ENCODE results near the gene TUBB. TPM values are rescaled to one million over a fixed set of nuclear protein-coding genes. Genes with fewer than 3 reads are reported as not detected.
"Not testable (repeated sequence)": the region's sequence is repeated elsewhere in the genome, so short reads cannot be mapped to it uniquely, and the experiment has no call there.

The TUBB gene
- total RNA-seq, 1 donor from 2014 or later: 179 TPM

DNA sequence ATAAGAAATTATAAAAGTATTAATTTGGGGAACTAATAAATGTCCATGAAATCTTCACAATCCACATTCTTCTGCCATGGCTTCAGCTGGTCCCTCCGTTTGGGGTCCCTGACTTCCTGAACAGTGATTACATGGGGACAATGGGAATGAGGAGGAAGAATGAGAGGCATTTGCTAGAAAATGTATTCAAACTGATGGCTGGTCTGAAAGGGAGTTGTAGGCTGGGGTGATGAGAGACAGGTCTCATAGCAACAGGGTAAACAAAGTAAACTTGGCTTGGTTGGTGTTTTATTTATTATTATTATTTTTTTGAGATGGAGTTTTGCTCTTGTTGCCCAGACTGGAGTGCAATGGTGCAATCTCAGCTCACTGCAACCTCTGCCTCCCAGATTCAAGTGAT is 45.3 kb downstream of the TUBB start:
- intact Hi-C loops (cut with DNase I); ATAC-seq (ENCODE audit: poor library complexity); DNase-seq: not testable (repeated sequence)

DNA sequence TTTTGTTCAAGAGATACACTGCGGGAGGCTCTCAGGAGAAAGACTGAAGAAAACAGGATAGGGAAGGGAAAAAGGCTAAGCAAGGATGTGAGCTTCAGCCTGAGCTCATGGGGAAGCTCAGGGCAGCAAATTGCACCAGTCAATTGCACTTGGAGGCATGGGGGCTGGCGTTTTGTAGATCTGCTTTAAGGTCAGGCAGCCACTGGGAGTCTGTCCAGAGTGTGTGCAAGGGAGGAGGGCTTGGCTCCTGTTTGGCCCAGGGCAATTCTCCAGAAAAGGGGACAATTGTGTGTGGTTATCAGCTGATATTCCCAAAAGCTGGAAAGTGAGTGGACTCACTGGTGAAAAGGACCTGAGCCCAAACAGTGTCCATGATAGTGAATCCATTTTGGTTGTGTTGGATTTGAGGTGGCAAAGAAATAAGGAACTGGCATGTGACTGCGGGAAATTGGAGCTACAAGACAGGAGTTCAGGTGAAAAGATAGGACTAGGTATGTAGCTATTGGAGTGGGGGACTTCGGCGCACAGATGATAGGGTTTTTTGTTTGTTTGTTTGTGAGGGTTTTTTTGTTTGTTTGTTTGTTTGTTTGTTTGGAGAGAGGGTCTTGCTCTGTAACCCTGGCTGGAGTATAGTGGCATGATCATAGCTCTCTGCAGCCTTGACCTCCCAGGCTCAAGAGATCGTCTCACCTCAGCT is 46.5 kb downstream of the TUBB start:
- intact Hi-C loops (cut with DNase I): no loop called here
- ATAC-seq (ENCODE audit: poor library complexity): peak; percentile 53
- DNase-seq: no peak

DNA sequence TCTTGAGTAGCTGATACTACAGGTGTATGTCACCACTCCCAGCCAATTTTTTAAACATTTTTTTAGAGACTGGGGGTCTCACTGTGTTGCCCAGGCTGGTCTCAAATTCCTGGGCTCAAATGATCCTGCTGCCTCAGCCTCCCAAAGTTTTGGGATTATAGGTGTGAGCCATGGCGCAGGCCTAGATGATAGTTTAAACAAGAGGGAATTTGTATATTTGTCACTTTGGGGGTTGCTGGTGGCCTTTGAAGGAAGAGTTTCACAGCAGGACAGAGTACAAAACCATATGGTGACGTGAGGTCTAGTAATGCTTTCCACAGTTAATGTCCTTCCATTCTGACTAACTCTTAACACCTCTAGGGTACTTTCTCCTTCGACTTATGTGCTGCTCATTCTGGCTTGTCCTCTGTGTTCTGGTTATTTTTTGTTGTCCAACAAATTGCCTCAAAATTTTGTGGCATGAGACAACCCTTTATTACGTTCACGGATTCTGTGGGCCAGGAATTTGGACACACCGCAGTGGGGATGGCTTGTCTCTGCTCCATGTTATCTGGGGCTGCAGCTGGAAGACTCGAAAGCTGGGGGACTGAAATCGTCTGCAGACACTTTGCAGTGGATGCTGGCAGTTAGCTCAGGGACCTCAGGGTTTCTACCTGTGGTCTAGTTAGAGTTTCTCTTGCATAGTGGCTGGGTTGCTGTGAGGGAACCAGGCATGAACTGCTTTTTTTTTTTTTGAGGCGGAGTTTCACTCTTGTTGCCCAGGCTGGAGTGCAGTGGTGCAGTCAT is 47.2 kb downstream of the TUBB start:
- intact Hi-C loops (cut with DNase I): no loop called here
- no peak for ATAC-seq (ENCODE audit: poor library complexity)
- no peak for DNase-seq

DNA sequence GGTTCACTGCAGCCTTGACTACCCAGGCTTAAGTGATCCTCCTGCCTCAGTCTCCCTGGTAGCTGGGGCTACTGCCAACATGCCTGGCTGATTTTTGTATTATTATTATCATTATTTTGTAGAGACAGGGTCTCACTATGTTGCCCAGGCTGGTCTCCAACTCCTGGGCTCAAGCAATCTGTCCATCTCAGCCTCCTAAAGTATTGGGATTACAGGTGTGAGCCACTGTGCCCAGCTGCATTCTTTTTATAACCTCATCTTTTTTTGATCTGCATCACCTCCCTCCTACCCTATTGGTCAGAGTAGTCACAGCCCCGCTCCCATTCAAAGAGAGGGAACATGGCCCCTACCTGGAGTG is 47.8 kb downstream of the TUBB start:
- intact Hi-C loops (cut with DNase I): no loop called here
- ATAC-seq (ENCODE audit: poor library complexity): no peak
- no peak for DNase-seq

DNA sequence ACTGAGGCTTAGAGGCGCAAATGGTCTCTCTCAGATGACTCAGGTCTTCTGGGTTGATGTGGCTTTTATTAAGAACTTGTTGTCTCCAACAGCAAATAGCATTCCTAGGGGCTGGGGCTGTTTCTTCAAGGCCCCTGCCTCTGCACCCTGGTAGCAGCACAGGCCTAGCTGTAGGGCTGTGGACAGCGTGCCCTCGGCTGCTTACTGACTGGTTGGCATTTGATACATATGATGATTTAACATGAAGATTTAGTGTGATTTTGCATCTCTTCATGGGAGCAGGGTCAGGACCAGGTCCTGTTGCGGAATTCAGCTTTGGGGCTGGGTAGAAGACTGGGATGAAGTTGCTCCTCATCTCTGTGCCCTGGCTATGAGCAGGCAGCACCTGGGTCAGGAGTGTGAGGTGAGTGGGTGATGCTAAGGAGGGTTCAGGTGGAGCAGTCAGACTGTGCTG is 48.5 kb downstream of the TUBB start:
- intact Hi-C loops (cut with DNase I): no loop called here
- ATAC-seq (ENCODE audit: poor library complexity) (no peak), DNase-seq (no peak)

DNA sequence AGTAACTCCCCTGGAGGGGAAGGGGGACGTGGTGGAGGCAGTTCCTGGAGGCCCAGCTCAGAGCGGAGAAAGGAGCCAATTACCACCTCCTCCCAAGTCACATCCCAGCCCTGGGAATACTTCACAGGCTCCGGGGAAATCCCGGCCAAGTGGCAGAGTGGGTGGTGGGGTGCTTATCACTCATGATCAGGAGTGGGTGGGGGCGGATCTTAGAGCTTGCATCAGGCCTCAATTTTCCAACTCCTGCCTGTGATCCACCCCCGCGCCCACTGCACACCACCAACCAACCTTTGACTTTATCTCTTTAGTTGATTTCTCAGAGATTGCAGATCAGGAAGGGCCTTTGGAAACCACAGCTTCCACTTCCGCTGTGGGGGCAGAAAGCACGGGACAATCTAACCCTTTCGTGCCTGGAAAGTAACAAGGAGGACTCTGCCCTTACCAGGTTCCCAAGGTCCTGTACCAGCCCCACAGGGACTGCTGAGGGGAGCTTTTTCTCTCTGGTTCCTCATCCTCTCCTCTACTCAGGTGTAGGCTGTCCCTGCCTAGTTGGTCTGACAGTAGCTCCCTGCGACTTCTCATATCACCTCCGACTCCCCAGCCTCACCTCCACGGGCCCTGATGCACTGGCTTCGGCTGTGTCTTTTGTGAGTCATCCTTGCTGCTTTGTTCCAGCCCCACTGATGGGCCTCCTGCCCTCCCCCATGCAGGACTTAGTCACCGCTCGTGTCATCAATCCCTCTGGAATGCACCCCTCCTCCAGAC is 49.1 kb downstream of the TUBB start:
- no peak for DNase-seq
- ATAC-seq (ENCODE audit: poor library complexity): peak; percentile 55

DNA sequence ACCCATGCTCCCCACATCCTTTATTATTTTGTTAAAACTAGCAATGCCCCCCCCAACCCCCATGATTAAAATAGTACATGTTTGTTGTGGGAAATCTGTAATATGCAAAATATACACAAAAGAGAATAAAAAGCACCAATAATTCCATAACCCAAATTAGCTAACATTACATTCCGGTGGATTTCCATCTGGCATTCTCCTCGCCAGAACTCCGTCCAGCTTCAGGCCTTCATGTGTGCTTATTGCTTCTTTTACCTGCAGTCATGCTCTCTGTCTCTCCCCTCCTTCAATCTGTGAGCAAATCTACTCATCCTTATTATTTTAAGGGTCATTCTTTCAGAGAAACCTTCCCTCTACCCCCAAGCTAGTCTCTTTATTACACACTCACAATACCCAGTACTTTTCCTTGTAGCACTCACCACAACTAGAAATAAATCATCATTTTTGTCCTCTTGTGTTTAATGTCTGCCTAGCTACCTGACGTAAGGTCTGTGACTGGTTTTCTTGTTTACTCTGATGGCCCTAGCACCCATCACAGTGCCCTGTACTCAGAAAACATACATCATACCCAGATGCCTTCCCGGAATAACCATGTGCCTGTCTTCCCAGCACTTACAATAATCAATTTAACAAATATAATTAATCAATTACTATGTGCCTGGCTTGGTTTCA is 49.8 kb downstream of the TUBB start:
- no peak for ATAC-seq (ENCODE audit: poor library complexity)
- intact Hi-C loops (cut with DNase I): no loop called here

More for the DNA sequence above, 49.1 kb downstream of the TUBB start:
- intact Hi-C loops (cut with DNase I): no loop called here

DNA sequence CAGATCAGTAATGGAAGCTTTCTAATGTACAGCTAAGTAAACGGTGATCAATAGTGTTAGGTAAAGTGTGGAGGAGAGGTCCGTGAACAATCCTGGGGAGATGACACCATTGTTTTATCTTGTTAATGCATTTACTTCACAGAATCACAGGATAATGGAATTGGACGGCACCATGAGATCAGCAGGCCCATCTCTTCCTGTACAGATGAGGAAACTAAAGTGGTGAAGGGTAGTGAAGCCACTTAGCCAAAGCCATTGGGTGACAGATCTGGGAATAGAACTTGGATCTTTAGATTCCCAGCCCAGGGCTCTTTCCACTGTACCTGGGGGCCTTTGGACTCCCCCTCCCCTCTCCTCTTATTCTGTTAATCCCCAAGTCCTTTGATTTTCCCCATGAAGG is 50.4 kb downstream of the TUBB start:
- DNase-seq: no peak
- no peak for ATAC-seq (ENCODE audit: poor library complexity)
- intact Hi-C loops (cut with DNase I): no loop called here

More for the DNA sequence above, 49.8 kb downstream of the TUBB start:
- DNase-seq: no peak

DNA sequence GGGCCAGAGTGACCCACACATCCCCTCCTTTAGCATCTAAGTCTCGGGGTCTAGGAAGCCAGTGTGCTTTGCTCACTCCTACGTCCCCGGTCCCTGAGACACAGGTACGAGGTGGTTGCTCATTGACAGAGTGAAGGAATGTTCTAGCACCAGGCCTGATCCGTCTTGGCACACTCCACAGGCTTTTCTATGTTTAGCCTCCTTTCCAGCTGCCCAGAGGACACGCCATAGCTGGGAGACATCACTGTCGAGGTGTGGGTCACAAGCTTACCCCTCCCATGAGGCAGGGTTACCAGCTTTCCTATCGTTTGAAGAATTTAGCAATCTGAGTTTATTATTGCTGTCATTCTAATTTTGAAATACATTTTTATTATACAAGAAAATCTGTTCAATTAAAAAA is 54.5 kb downstream of the TUBB start:
- peak; percentile 49 for ATAC-seq (ENCODE audit: poor library complexity)
- intact Hi-C loops (cut with DNase I): no loop called here
- DNase-seq: no peak

Other genes starting within 250 kb of the TUBB start
- gene HLA-E, start 230.8 kb upstream of the TUBB start, total RNA-seq: 145 TPM
- gene GNL1, start 163.9 kb upstream of the TUBB start, total RNA-seq: 17.6 TPM
- 1.4 TPM for gene PRR3, start 163.1 kb upstream of the TUBB start, total RNA-seq
- gene ABCF1, start 148.9 kb upstream of the TUBB start, total RNA-seq: 32.5 TPM
- 29.6 TPM for gene PPP1R10, start 103.1 kb upstream of the TUBB start, total RNA-seq
- 124 TPM for gene MRPS18B, start 102.5 kb upstream of the TUBB start, total RNA-seq
- 1.7 TPM for gene ATAT1, start 93.5 kb upstream of the TUBB start, total RNA-seq
- gene C6orf136, start 73.2 kb upstream of the TUBB start, total RNA-seq: 58.3 TPM
- 20.5 TPM for gene DHX16, start 47.3 kb upstream of the TUBB start, total RNA-seq
- gene PPP1R18, start 33.7 kb upstream of the TUBB start, total RNA-seq: 13.4 TPM
- gene NRM, start 29.4 kb upstream of the TUBB start, total RNA-seq: 3.2 TPM
- 16.4 TPM for gene MDC1, start 3.1 kb upstream of the TUBB start, total RNA-seq
- 207 TPM for gene FLOT1, start 22.3 kb downstream of the TUBB start, total RNA-seq
- gene IER3, start 24.2 kb downstream of the TUBB start, total RNA-seq: 11.4 TPM
- 23.2 TPM for gene DDR1, start 164.2 kb downstream of the TUBB start, total RNA-seq
- gene GTF2H4, start 187.9 kb downstream of the TUBB start, total RNA-seq: 23.6 TPM
- 17.2 TPM for gene VARS2, start 193.9 kb downstream of the TUBB start, total RNA-seq
- gene SFTA2, start 211.8 kb downstream of the TUBB start, total RNA-seq: not detected
- not detected for gene MUCL3, start 220.6 kb downstream of the TUBB start, total RNA-seq